K562 (cell line): ENCODE data around the gene MROH8. TPM values are rescaled to one million over a fixed set of nuclear protein-coding genes. Genes with fewer than 3 reads are reported as not detected.

Experiments
- BRD9 ChIP-seq: fragments of 450-650 bp; IDR thresholded peaks from 2 replicates; pipeline ENCODE4 v1.6.1; 2018; ENCODE audit warnings: low read depth; ENCODE audit not compliant: partially characterized antibody
- CHD1 ChIP-seq: fragments of 200-600 bp; sonication (generic); IDR thresholded peaks from one replicate; pipeline ENCODE4 v1.6.1; 2012; ENCODE audit warnings: mild to moderate bottlenecking, moderate library complexity, low read length, inconsistent platforms
- CUX1 ChIP-seq: fragments of 200-800 bp; sonication (Bioruptor generic); IDR thresholded peaks from 2 replicates; pipeline ENCODE4 v1.6.1; 2016; ENCODE audit warnings: missing genetic modification characterization, missing compliant biosample characterization
- DACH1 ChIP-seq: fragments of 450-650 bp; IDR thresholded peaks from 2 replicates; pipeline ENCODE4 v1.6.1; 2018; ENCODE audit not compliant: partially characterized antibody
- HES1 ChIP-seq: fragments of 450-650 bp; IDR thresholded peaks from 2 replicates; pipeline ENCODE4 v1.6.1; 2016; ENCODE audit warnings: low read depth, mild to moderate bottlenecking, moderate library complexity
- JUNB ChIP-seq: fragments of 450-650 bp; formaldehyde crosslinking; conservative IDR thresholded peaks from 2 replicates; pipeline ENCODE4 v1.4.0; 2020; ENCODE audit warnings: mild to moderate bottlenecking
- LEF1 ChIP-seq: fragments of 450-650 bp; IDR thresholded peaks from 2 replicates; pipeline ENCODE4 v1.6.1; 2016; ENCODE audit warnings: mild to moderate bottlenecking
- NFXL1 ChIP-seq: fragments of 450-650 bp; formaldehyde crosslinking; IDR thresholded peaks from 2 replicates; pipeline ENCODE4 v1.4.0; 2021; ENCODE audit warnings: mild to moderate bottlenecking
- ZBTB11 ChIP-seq, 3 experiments: fragments of 200-800 bp in 1 of 3; fragments of 250-450 bp in 1 of 3; fragments of 450-650 bp in 1 of 3; sonication (Bioruptor Pico) in 1 of 3; sonication (Bioruptor generic) in 1 of 3; formaldehyde crosslinking in 1 of 3; IDR thresholded peaks; 2 replicates each; pipeline versions ENCODE4 v1.6.1 to v1.8.0; 2016 to 2022; ENCODE audit warnings: mild to moderate bottlenecking in 2 of 3, missing genetic modification characterization in 2 of 3, missing compliant biosample characterization in 1 of 3, moderate library complexity in 1 of 3
- ZBTB33 ChIP-seq: sonication (generic); formaldehyde crosslinking; IDR thresholded peaks from 2 replicates; pipeline ENCODE4 v1.8.1; 2023; ENCODE audit warnings: mild to moderate bottlenecking, missing genetic modification reagents
- ZNF212 ChIP-seq: fragments of 450-650 bp; formaldehyde crosslinking; IDR thresholded peaks from 2 replicates; pipeline ENCODE4 v1.4.0; 2020; ENCODE audit warnings: mild to moderate bottlenecking
- ZNF766 ChIP-seq: fragments of 200-800 bp; sonication (Bioruptor generic); conservative IDR thresholded peaks from 2 replicates; pipeline ENCODE4 v1.6.1; 2016; ENCODE audit warnings: missing genetic modification characterization, missing compliant biosample characterization
- polyA plus RNA-seq, 8 experiments: library from polyadenylated mRNA; depleted of rRNA in 4 of 8; stranded (reverse) in 5 of 8; unstranded in 3 of 8; fragments of >200 nt; fragmentation: Nextera tagmentation in 2 of 8; fragmentation: Illumina TruSeq in 1 of 8; extraction: Ambion mirVana in 2 of 8; extraction: Trizol in 1 of 8; gene quantifications; 2 replicates each; pipeline versions ENCODE4 v1.2.1 to v1.2.3, GENCODE V29; 2011 to 2014; ENCODE audit warnings: inconsistent platforms in 1 of 8, missing spikeins in 1 of 8
- total RNA-seq, 7 experiments: library from RNA; depleted of rRNA in 6 of 7; stranded (reverse); fragments of >200 nt in 6 of 7; fragmentation: Illumina TruSeq in 2 of 7; extraction: Trizol in 2 of 7; gene quantifications; 2 replicates each; pipeline versions ENCODE4 v1.2.1 to v1.2.3, GENCODE V29; 2011 to 2021; ENCODE audit warnings: low replicate concordance in 1 of 7
- TF ChIP-seq, protein P1 (sequence below): fragments of 450-650 bp; formaldehyde crosslinking; IDR thresholded peaks from 2 replicates; pipeline ENCODE4 v1.4.0; 2022; ENCODE audit warnings: missing genetic modification characterization

MROH8 gene
- total and polyA plus RNA-seq, 9 of the 15 experiments (the other 6 are each of a cell fraction or from before 2014, with no cell fraction given) = 0.21 to 1.5 (median 0.78) TPM

- TF ChIP-seq ZBTB33 (CRISPR knock-in tag) (peak; percentile 80), HES1 (peak; percentile 74), ZNF212 (CRISPR knock-in tag) (no peak), NFXL1 (CRISPR knock-in tag) (no peak), ZBTB11 (CRISPR knock-in tag; IDR thresholded peaks at IDR 0.05) (peak in 1 of 3 experiments; percentile 54; a peak in 2 of 6 replicates), CUX1 (0 out of 2 replicates have a peak, but pooled peaks have one; percentile 35), CHD1 (no peak), BRD9 (peak; percentile 91), JUNB (no peak), LEF1 (no peak), ZNF766 (CRISPR knock-in tag) (peak; percentile 80), DACH1 (peak; percentile 88)
- TF ChIP-seq, protein P1, sequence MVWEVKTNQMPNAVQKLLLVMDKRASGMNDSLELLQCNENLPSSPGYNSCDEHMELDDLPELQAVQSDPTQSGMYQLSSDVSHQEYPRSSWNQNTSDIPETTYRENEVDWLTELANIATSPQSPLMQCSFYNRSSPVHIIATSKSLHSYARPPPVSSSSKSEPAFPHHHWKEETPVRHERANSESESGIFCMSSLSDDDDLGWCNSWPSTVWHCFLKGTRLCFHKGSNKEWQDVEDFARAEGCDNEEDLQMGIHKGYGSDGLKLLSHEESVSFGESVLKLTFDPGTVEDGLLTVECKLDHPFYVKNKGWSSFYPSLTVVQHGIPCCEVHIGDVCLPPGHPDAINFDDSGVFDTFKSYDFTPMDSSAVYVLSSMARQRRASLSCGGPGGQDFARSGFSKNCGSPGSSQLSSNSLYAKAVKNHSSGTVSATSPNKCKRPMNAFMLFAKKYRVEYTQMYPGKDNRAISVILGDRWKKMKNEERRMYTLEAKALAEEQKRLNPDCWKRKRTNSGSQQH = 0 out of 2 replicates have a peak, but pooled peaks have one; percentile 16
These were observed 83.5 kb downstream of the MROH8 start, which contains the start of gene RBL1 (continued) for GRCh38 chr20:37095599-37096414.
